ENCODE results near the gene ARSG. TPM values are rescaled to one million over a fixed set of nuclear protein-coding genes. Genes with fewer than 3 reads are reported as not detected.

The ARSG gene
- total and polyA plus RNA-seq, 2 of the 4 experiments (the other 2 are of a cell fraction), result 2.9 to 3.0 TPM

- Histone ChIP-seq H3K4ac (ENCODE audit: low read depth, low read length) (no peak overlapping the region), H3K18ac (ENCODE audit: low read depth, low read length) (no peak overlapping the region), H3K4me2 (ENCODE audit: low read depth, low read length) (no peak overlapping the region), H3K9ac (ENCODE audit: low read depth, low read length) (no peak overlapping the region), H4K91ac (ENCODE audit: insufficient read depth, low read depth, low read length) (no peak overlapping the region), H2BK20ac (ENCODE audit: low read depth, low read length) (no peak overlapping the region), H3K79me1 (ENCODE audit: low read depth in 1 of 2, low read length in 2 of 2) (no peaks in the 10 kb centered on the region), H2AK5ac (ENCODE audit: low read depth, low read length) (no peak overlapping the region), H4K8ac (ENCODE audit: low read depth in 2 of 2, low read length in 2 of 2) (no peak overlapping the region), H3K4me3 (ENCODE audit: insufficient read depth, low read depth, low read length) (no peak overlapping the region), H3K36me3 (ENCODE audit: control insufficient read depth, insufficient read depth, low read length) (peaks cover 66% of the 10 kb centered on the region), H4K20me1 (ENCODE audit: insufficient read depth, low read length) (no peaks in the 10 kb centered on the region), H3K4me1 (ENCODE audit: control insufficient read depth, insufficient read depth, low read length) (no peaks in the 10 kb centered on the region), H3K14ac (replicated peaks; ENCODE audit: low read depth, low read length) (no peak overlapping the region), H2BK120ac (ENCODE audit: low read depth, low read length) (no peak overlapping the region), H3K56ac (ENCODE audit: extremely low read depth, insufficient read depth, low read length) (no peak overlapping the region), H3K27me3 (ENCODE audit: control insufficient read depth, insufficient read depth, low read length) (no peaks in the 10 kb centered on the region), H3K9me1 (ENCODE audit: insufficient read depth, low read length) (no peaks in the 10 kb centered on the region; the same call in 1 of the 2 replicates), H3K9me3 (ENCODE audit: control insufficient read depth, insufficient read depth, low read length) (no peaks in the 10 kb centered on the region), H3K27ac (ENCODE audit: insufficient read depth, low read length) (no peak overlapping the region), H2BK15ac (ENCODE audit: low read depth, low read length) (no peak overlapping the region), H2AK9ac (replicated peaks; ENCODE audit: low read depth, low read length, poor library complexity) (no peak overlapping the region), H3K23ac (ENCODE audit: low read depth, low read length) (no peak overlapping the region), H4K5ac (ENCODE audit: low read depth, low read length) (no peak overlapping the region), H2BK5ac (ENCODE audit: low read depth, low read length, poor library complexity, severe bottlenecking) (no peak overlapping the region), H2AFZ (replicated peaks; ENCODE audit: low read length, poor library complexity) (no peak overlapping the region)
- intact Hi-C loops (cut with micrococcal nuclease) (no loop called here), in situ Hi-C loops (cut with MboI; ENCODE audit: low sequenced_read_pairs) (no loop called here), dilution Hi-C loops (cut with HindIII; ENCODE audit: low sequenced_read_pairs, unreplicated experiment) (no loop called here)
- ChIA-PET POLR2A (ENCODE audit: unreplicated experiment) (no interaction called here), CTCF (interaction anchor here (1.0 kb wide), 1 partner anchor 10 kb away, joined by 3 read pairs; no protein-coding TSS in a partner anchor)
- DNase-seq, result no peak
- TF ChIP-seq NFE2L2 (IDR thresholded peaks at IDR 0.05; ENCODE audit: low read depth, low read length) (no peak), MXI1 (IDR thresholded peaks at IDR 0.05; ENCODE audit: borderline replicate concordance, low read depth, low read length) (no peak), POLR2A (IDR thresholded peaks at IDR 0.05; ENCODE audit: low read depth, low read length) (no peak), RCOR1 (IDR thresholded peaks at IDR 0.05; ENCODE audit: insufficient replicate concordance, low read length) (no peak), MAZ (IDR thresholded peaks at IDR 0.05; ENCODE audit: borderline replicate concordance, low read depth, low read length) (no peak), CTCF (conservative IDR thresholded peaks at IDR 0.05; ENCODE audit: low read depth, low read length) (no peak), MAFK (IDR thresholded peaks at IDR 0.05; ENCODE audit: low read depth, low read length) (no peak)
- no peak for ATAC-seq (ENCODE audit: low read depth)
- BruUV-seq (replicated peaks), result no TSS peak
- 90% methylated on average over 3 of the region's 6 CpGs; no CpG with 5 or more reads in 1 of the 2 experiments for WGBS, 2 experiments (ENCODE audit: extremely low coverage in 2 of 2, insufficient read length in 1 of 2)
Measured at GRCh38 chr17:68424861-68425260, 133.6 kb downstream of the ARSG start.

Measured in IMR-90 (cell line).